Stimulated activated CD8-positive, alpha-beta memory T cell treated with anti-CD3 and anti-CD28 coated beads, Interleukin-4, amount 100 ng/mL, for 24 hours (primary cell): ENCODE measurements around the gene ICA1L.

Source experiments
- DNase-seq: peaks from one replicate; pipeline ENCODE4 v3.0.0-alpha.2; 2020; ENCODE audit warnings: low read depth

The ICA1L gene

DNA sequence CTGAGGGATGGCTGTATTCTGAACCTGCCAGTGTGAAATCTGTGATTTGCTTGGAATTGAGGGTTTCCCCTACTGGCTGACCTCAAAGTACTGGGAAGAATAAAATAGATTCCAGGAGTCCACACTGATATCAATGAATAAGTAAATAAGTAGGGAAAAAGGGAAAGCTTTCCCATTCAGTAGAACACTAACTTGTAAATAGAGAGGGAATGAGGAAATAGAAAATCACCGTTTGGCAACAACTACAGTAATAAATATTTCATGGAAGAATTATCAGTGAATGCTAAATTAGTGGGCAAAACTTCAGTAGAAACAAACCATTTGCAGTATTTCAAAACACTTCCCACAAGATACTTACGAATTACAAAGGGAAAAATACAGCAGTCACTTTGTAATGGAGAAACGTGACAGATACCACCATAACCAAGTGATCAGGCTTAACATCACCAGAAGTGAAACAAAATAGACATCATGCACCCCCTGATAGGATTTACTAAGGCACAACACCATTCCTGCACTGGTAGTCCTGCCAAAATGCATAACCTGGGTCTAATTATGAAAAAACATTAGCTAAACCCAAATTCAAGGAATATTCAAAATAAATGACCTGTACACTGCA lies 88.5 kb downstream of the ICA1L start:
- no peak for DNase-seq

DNA sequence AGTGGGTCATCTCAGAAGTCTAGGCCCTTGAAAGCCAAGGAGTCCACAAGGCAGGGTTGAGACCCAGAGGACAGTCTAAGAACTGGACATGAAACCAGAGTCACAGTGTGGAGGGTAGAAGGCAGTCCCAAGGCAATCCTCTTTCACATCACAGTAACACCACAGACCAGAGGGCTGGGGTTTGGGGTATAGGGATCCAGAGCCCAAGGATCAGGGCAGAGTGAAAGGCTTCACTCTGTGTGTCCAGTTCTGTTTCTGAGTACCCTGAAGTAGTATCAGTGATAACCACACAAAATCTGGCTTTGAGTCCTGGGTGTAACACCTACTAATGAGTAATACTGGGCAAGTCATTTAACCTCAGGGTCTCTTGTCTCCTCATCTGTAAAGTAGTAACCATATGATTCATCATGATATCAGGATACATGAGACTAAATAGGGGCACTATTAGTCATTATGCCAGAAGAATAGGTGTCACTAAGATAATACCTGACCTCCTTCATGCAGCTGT lies 91.0 kb downstream of the ICA1L start:
- no peak for DNase-seq

DNA sequence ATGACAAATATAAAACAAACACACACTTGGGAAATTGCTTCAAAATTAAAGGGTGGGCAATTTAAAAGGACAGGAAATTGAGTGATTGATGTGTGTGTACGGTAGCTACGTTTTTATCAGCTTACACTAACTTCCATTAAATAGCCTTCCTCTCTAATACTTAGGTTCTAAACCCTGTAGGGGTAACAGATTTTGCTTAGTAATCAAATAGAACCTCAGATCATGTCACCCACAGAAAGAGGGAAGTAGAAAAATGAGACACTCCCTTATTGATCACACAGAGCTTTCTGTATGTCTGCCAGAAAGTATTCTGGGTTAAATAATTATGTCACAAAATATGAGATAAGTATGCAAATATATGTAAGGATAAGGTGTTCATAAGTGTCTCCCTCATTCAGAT lies 93.3 kb downstream of the ICA1L start:
- DNase-seq, result no peak

DNA sequence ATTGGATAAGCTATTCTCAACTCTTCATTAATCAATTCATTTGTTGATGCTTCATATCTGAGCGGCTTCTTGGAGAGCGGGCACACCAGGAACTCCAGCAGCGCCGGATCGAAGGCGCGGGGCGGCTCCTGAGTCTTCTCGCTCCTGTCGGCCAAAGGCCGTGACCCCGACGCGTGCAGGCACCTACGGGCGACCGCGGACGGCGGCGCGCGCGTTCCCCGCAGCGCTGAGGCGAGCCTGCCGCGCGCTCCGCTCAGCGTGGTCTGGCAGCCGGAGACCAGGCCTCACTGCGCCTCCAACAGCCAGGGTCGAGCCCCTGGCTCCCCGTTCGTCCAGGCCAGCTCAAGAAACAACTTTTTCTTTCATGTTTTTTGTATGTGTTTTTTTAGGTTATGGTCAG lies 97.5 kb downstream of the ICA1L start:
- DNase-seq, result no peak

DNA sequence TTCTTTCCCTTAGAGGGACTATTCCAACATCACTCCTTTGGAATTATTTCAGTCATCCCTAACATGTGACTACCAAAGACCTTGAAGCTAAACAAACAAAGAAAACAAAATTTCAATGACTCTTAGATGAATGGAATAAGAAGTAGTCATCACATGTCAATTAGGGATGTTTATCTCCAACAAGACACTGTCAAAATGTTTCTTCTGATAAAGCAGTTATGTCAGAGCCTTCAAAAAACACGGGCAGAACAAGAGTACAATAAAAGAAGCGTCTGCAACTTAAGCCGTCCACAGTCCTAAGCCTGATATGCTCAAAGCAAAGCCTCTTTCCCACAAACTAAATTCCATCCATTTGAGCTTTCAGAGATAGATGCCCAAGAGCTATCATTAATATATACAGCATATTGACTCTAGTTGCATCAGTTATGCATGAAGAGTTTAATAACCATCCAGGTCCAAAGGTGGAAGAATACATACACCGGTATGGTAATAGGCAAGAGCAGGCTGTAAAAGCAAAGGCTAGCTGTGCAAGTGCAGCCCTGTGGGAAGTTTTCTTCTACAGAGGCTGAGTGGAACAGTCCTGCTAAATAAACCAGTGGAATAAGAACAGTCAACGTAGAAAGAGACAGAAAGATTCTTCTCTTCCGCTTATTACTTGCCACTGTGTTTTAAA lies 98.1 kb downstream of the ICA1L start:
- no peak for DNase-seq

DNA sequence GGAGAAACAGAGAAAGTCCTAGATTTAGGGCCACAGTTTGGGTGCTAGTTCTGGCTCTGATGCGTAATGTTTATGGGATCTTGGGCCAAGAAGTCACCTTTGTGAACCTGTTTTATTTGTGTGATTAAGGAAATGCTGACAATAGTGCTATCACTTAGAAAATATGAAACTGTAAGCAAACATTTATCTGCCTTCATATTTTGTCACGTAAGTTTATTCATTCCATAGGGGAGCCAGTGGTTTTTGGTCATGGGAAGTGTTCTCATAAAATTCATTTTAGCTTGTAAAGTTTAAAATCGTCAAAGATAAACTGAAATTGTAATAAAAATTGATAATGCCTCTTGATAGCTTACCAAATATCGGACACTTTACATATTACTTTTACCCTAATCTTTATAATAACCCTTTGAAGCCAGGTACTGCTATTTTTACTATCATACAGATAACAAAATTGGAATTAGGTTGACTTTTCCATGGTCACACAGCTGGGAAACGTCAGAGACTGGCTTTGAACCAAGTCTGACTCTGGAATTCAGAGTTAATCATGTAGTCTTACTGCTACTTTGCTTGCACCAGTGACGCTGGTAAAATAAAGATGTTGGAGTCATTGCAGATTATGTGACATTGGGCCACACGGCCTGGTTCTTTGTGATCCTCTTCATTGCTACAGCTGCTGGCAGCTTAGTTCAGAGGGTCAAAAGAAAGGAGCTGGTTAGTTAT lies 99.7 kb downstream of the ICA1L start:
- DNase-seq, result no peak

DNA sequence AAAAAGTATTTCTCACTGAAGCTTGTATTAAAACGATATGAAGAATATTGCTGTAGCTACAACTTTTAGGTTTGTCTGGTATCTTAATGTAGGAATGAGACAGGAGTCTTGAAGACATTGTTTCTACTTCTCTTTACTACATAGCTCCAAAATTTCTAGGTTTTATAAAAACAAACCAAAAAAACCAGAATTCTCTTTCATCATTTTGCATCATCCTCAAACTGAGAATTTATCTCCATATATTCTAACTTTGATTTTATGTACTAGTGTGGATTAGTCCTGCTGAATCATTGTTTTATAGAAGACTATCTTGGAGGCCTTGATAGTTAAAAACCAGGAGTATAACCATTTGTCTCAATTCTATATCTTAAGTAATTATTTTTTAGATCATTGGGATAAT lies 100.2 kb downstream of the ICA1L start:
- DNase-seq, result no peak

DNA sequence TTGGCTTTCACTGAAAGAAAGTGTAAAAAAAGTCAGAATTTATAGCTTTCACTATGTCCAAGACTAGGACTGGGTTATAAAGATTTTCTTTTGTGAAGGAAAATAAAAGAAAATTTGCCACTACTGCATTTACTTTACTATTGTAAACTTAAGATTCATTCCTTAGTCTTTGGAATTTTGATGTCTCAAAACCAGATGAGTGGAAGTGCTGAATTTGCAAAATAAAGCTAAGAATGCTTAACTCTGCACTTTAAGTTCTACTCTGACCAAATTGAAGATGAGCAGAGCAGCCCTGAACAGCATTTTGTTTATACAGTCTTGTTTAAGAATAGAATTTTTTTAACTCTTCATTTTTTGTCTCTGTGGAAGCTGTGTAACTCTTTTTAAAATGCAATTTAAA lies 102.4 kb downstream of the ICA1L start:
- no peak for DNase-seq

DNA sequence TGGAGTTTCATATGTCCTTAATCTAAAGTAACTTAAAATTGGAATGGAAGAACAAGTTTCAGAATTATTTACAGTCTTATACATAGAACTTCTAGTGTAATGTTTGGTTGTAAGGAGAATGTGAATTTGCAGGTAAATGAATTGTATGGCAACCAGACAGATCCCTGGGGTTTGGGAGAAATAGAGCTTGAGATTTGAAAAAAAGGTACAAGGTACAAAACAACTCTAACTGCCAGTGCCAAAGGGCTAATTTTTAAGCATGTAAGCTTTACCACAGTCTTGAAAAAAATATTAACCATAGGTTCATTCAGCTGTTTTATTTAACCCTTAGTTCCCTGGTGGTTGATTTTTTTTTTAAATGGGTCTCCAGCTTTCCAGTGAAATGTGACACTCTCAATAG lies 103.3 kb downstream of the ICA1L start:
- no peak for DNase-seq

DNA sequence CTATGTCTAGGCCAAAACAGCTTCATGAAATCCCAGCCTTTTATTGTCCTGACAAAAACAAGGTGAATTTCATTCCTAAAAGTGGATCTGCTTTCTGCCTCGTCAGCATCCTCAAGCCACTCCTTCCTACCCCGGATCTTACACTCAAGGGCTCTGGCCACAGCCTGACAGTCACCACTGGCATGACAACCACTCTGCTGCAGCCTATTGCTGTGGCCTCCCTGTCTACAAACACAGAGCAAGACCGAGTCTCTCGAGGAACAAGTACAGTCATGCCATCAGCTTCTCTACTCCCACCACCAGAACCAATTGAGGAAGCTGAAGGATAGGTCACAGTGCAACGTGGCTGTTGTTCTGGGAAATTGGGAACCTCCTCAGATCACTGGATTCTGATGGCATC lies 106.1 kb downstream of the ICA1L start:
- no peak for DNase-seq

DNA sequence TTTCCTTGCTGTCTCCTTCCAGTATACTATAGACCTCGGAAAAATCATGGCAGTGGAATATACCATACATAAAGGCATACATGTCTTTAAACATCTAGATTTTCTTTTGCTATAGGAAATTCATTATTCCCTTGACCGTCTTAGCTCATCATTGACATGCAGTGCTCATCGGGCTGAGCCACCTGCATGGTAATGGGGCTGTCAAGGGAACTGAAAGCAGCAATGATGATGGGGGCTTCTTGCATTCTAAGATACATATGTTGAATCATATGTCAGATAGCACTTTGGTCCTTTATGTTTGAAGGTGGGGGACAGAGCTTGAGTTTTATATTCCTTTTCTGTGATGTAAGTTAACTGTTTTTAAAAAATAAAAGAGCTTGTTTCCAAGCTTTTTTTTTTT lies 106.6 kb downstream of the ICA1L start:
- DNase-seq, result no peak

DNA sequence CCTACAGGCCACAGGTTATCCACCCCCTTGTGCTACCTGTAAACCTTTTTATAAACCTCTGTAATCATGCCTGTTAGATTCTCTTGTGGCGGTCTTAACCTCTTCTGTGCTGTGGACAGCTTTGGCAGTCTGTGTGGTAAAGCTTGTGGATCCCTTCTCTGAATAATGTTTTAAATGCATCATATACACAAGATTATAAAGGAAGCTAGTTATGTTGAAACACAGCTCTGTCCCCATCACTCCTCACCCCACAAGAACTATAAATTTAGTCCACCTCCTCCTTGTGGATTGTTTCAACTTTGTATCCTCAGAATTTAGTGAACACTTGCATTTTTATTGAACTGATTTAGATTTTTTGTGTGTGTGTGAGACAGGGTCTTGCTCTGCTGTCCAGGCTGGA lies 107.7 kb downstream of the ICA1L start:
- DNase-seq, result no peak

DNA sequence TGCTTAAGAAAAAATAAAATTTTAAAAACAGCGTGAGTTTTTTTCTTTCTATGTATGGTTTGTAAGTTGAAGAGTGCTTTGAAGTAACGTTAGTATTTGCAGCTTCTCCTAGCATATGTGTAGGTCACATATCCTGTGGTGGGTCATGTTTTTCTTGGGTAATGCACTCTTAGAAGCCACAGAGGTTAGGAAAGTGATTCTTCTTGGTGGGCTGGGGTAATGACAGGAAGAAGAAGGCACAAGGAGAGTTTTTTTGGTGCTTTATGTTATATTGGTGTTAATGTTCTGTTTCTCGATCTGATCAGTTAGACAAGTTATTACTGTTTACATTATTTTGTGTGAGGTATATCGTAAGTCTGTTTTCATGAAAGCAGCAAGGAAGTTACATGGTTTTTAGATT lies 109.0 kb downstream of the ICA1L start:
- no peak for DNase-seq

DNA sequence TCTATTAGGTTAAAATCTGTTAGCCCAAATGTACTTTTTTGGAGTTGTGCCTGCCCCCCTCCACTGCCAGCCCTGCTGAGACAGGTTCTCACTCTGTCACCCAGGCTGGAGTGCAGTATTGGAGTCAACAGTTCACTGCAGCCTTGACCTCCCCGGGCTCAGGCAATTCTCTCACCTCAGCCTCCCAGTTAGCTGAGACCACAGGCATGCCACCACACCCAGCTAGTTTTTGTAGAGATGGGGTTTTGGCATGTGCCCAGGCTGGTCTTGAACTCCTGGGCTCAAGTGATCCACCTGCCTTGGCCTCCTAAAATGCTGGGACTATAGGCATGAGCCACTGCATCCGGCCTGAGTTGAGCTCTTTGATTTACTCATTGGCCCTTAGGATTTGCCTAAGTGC lies 110.7 kb downstream of the ICA1L start:
- DNase-seq, result no peak

DNA sequence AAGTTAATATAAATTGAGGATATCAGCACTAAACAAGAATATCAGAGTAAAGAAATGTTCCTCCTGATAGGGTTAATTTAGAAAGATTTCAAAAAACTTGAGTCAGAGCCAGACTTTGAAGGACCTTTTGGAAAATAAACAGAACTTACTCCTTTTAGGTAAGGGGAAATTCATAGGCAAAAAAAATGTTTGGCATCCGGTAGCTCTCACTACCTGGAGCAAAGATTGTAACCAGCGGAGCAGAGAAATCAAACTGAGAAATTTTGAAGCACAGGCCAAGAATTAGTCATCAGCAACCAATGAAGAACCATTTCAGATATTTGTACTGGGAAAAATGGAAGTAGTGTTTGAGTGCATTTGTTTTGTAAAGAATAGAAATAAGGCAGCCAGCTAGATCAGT lies 113.0 kb downstream of the ICA1L start:
- no peak for DNase-seq

DNA sequence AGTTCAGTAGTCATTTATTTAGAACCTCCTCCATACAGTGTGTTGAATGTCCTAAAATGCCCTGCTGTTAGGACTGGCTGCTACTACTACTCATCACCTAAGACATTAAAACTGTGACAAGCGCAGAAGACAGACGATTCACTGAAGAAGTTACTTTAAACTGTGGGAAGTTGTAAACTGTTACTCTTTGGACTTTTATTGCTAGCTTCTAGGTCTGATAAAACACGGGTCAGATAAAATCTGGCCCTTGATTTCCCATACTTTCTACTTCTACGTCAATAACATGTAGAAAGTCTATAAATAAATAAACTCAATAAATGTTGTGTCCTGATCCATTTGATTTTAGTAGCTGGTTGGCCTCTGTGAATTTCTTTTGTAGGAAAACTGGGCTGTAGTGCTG lies 113.4 kb downstream of the ICA1L start:
- DNase-seq, result no peak

DNA sequence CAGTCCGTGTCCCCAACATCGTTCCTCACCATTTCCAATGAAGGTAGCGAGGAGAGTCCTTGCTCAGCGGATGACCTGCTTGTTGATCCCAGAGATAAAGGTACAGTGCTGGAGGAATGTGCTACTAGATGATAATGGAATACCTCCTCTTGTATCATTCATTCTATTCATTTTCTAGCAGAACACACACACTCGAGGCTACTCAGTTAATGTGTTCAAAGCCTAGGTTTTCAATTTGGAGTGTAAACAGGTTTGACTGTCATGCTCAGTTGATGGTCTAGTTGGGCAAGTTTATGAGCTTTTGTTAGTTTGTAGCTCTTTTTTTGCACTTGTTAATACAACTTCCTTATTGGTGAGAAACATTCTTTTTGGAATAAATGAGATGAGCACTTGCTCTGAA lies 114.2 kb downstream of the ICA1L start:
- no peak for DNase-seq

DNA sequence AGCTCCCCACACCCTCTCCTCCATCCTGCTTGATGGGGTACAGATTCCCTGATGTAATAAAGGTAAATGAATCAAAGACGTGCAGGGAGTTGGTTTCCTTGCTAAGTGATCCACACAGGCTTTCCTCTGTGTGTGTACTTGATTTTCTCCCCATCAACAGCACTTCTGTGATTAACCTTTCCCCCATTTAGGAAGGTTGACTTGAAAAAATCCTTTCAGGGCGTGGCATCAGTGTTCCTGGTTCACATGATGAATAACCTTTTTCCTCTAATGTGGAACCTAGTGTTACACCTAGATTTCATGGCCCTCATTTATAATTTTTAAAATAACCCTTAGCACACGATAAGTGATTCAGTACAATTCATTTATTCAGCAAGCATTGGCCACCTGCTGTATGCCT lies 115.0 kb downstream of the ICA1L start:
- DNase-seq, result no peak

DNA sequence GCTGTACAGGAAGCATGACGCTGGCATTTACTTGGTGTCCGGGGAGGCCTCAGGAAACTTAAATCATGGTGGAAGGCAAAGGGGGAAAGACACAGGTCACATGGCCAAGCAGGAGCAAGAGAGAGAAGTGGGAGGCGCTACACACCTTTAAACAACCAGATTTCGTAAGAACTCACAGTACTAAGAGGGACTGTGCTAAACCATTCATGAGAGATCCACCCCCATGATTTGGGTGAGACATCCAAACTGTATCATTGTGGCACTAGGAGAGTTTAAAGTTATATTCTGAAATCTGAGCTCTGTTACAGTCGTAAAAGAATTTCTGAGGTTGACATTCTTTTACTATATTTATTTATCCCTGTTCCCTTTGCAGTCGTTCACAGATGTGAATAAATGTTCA lies 116.6 kb downstream of the ICA1L start:
- DNase-seq, result no peak

DNA sequence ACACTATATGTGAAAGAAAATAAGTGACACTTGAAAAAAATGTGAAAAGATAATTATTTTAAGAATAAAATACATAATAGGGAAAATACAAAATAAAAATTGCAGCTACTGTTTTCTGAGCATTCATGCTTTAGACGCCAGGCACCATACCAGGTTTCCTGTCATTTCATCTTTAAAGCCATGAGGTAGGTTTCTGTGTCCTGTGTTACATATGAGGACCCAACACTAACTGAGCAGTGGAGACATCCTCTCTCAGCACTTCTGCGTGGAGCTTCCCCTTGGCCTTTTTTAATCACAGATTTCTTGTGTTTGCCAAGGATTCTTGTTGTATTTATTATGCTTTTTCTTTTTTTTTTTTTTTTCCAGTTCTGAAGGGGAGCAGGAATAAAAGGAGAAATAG lies 119.5 kb downstream of the ICA1L start:
- DNase-seq, result no peak

DNA sequence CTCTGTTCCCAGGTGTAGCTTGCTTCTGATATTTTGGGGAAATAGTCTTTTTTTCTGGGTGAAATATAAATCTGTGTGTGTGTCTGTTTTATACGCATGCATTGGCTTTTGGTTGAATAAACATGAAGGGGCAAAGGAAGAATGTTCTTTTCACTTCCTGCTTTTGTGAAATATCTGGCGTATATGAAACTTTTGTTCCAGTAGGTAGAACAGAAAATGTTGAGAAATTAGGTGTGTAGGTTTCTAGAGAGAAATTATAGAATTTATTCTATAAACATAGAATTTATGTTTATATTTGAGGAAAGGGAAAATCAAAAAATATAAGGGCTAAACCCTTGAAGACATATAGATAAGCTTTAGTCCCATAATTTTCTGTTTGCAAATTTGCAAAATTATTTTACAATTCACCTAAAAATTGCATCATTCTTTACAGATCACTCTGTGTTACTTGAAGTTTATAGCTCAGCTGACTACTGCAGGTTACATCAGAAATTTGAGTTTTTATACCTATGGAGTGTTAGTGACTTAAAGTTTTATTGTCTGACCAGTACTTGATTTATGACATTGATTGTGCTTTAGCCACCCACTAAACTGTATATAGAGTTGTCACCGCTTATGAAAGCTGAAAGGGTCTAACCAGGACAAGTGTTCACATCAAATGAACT lies 120.7 kb downstream of the ICA1L start:
- DNase-seq, result no peak

DNA sequence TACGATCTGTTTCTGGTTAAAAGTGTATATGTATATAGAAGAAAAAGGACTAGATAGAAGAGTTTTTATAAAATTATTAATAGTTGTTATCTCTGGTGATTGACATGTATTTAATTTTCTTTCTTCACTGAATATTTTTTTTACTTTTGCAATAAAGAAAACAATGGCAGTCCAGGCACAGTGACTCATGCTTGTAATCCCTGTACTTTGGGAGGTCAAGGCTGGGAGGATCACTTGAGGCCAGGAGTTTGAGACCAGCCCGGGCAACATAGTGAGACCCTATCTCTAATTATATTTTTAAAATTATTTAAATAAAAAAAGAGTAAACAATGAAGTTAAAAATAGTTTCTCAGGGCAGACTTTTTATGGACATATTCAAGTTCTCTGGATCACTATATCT lies 122.1 kb downstream of the ICA1L start:
- DNase-seq, result no peak

DNA sequence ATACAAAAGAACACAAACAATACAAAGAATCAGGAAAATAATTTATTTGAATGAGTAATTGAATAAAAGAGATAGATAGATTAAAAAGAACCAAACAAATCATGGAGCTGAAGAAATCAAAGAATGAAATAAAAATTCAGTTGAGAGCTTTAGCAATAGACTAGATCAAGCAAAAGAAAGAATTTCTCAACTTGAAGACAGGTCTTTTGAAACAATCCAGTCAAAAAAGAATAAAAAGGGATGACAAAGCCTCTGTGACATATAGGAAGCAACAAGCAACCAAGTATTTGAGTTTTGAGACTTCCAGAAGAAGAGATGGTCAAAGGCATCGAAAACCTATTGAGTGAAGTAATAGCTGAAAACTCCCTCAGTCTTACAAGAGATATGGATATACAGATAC lies 128.0 kb downstream of the ICA1L start:
- no peak for DNase-seq
